DND-41 (cell line): Measurements from ENCODE around the gene HERC4.

Experiments used
- CTCF ChIP-seq: IDR thresholded peaks from 2 replicates; pipeline ENCODE4 v1.5.1; 2012; ENCODE audit warnings: borderline replicate concordance, low read length, moderate library complexity, mild to moderate bottlenecking; ENCODE audit not compliant: poor library complexity, severe bottlenecking; ENCODE audit errors: extremely low read depth
- EZH2 ChIP-seq: IDR thresholded peaks from 3 replicates; pipeline ENCODE4 v1.6.1; 2012; ENCODE audit warnings: borderline replicate concordance, low read depth, mild to moderate bottlenecking, moderate library complexity, low read length, inconsistent platforms; ENCODE audit not compliant: severe bottlenecking

GRCh38 chr10:68081916-68082315 is 6.8 kb upstream of the HERC4 start:
- TF ChIP-seq CTCF: no peak
- no peak for TF ChIP-seq EZH2
